GM21515 (cell line): Measurements from ENCODE around the gene LEAP2.

Experiments
- ATAC-seq: cut with Tn5 transposase; IDR thresholded peaks from one replicate; pipeline ENCODE4 v1.9.1; 2021; ENCODE audit not compliant: unreplicated experiment

LEAP2 gene

GRCh38 chr5:132876020-132876759 is 2.7 kb downstream of the LEAP2 start:
- ATAC-seq = no peak

- ATAC-seq = no peak
Observed at GRCh38 chr5:132877466-132877865, 4.0 kb downstream of the LEAP2 start.

- no peak for ATAC-seq
Observed at GRCh38 chr5:132877938-132878337, 4.5 kb downstream of the LEAP2 start.

GRCh38 chr5:132883261-132883834 is 9.9 kb downstream of the LEAP2 start:
- ATAC-seq = no peak

GRCh38 chr5:132884548-132884947 is 11.1 kb downstream of the LEAP2 start:
- ATAC-seq = no peak

GRCh38 chr5:132886064-132886823 is 12.8 kb downstream of the LEAP2 start:
- no peak for ATAC-seq

GRCh38 chr5:132887283-132887682 is 13.8 kb downstream of the LEAP2 start:
- ATAC-seq = no peak

GRCh38 chr5:132889501-132889900 is 16.0 kb downstream of the LEAP2 start:
- no peak for ATAC-seq

- no peak for ATAC-seq
Observed at GRCh38 chr5:132890817-132891216, 17.3 kb downstream of the LEAP2 start.

- no peak for ATAC-seq
Observed at GRCh38 chr5:132895719-132896305, 22.3 kb downstream of the LEAP2 start.

- ATAC-seq = no peak
Observed at GRCh38 chr5:132896685-132897084, 23.2 kb downstream of the LEAP2 start.

GRCh38 chr5:132898094-132898493 is 24.6 kb downstream of the LEAP2 start:
- no peak for ATAC-seq

- no peak for ATAC-seq
Observed at GRCh38 chr5:132901036-132901435, 27.6 kb downstream of the LEAP2 start.

GRCh38 chr5:132901730-132902129 is 28.3 kb downstream of the LEAP2 start:
- ATAC-seq = no peak

GRCh38 chr5:132905938-132906337 is 32.5 kb downstream of the LEAP2 start:
- ATAC-seq = no peak

- ATAC-seq = no peak
Observed at GRCh38 chr5:132907161-132907560, 33.7 kb downstream of the LEAP2 start.

- ATAC-seq = no peak
Observed at GRCh38 chr5:132909702-132910101, 36.2 kb downstream of the LEAP2 start.

GRCh38 chr5:132915681-132916080 is 42.2 kb downstream of the LEAP2 start:
- no peak for ATAC-seq

GRCh38 chr5:132916086-132916485 is 42.6 kb downstream of the LEAP2 start:
- no peak for ATAC-seq
